AML-193 (cell line): ENCODE measurements around the gene NECTIN2.
"Not testable (repeated sequence)": the region's sequence is repeated elsewhere in the genome, so short reads cannot be mapped to it uniquely, and the experiment has no call there.

Experiments used
- DNase-seq, 2 experiments: peaks; one replicate each; lab custom pipeline; 2025; lab: John Stamatoyannopoulos, UW

The NECTIN2 gene

DNA sequence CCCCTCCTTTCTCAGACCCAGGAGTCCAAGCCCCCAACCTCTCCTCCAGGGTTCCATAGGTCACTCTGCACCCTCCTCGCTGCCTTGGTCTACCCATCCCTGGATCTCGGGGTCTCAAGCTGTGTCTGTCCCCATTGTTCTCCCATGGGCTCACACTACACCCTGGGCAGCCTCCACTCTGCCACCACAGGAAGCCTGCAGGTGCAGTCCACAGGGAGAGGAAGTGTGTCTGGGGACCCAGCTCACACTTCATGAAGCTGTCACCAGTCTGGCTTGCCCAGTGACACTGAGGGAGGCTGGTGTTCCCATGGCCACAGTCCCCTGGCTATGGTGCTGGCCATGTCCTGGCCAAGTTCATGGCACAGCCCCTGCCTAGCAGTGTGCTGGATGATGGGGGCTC is 5.3 kb downstream of the NECTIN2 start:
- peak in 1 of 2 experiments; percentile 11 for DNase-seq

DNA sequence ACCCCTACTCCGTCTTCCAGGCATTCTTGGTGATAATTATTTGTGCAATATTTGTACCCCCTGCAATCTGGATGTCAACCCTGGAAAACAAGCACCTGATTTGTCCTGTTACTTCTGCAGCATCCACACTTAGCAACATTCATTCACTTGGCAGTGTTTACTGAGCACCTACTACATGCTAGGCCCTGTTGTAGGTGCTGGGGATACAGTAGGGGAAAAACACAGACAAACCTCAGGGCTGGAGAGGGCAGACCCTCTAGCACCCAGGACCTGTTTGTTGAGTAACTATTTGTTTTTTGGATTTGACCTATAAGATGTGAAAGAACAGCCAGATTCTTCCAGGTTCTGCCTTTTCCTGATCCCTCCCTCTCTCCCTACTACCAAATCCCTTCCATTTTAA is 9.5 kb downstream of the NECTIN2 start:
- no peak for DNase-seq

DNA sequence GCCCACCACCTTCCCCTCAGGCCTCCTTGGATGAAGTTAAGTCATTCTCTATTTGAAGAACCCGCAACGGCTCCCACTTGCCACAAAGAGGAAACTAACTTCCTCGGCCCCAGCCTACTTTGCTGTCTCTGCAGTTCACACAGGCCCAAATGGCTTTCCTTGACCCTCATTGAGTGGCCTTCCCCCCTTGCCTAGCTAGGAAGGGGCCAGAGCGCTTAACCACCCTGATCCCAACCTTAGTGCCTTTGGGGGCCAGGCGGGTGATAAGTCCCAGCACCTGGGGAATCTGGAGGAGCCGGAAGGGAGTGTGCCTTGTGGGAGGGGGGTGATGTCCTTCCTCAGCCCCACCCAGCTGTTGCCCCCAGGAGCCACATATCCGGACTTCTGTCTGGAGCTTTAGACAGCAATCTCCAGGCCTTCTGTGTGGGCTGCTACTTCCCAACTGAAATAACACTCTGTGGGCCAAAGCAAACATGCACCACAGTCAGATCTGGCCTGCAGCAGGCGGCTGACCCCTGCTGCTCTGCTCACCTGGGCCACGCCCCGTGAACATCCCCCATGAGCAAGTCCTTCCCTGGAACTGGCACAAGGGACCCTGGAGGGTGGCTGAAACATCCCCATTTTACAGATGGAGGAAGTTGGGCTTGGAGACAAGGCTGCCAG is 10.5 kb downstream of the NECTIN2 start:
- peak; percentile 85 to 88 for DNase-seq

DNA sequence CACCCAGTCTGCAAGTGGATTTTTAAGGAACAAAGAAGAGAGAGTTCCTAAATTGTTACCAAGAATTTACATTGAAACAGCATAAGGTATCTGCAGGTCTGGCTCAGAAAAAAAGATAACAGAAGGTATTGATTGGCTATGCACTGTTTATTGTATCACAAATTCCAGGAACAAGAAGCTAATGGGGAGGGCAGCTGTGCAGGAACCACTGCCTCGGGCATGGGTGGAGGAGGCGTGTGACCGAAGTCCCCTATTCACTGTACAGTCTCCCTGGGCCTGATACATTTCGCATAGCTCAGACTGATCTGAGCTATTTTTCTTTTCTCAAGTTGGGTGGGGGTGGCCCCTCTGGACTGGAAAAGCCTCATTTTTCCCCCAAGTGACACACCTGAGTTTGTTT is 11.7 kb downstream of the NECTIN2 start:
- no peak for DNase-seq

DNA sequence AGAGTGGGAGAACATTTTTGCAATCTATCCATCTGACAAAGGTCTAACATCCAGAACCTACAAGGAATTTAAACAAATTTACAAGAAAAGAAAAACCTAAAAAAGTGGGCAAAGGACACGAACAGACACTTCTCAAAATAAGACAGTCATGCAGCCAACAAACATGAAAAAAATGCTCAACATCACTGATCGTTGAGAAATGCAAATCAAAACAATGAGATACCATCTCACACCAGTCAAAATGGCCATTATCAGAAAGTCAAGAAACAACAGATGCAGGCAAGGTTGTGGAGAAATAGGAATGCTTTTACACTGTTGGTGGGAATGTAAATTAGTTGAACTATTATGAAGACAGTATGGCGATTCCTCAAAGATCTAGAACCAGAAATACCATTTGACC is 15.5 kb downstream of the NECTIN2 start:
- DNase-seq, result not testable (repeated sequence)

DNA sequence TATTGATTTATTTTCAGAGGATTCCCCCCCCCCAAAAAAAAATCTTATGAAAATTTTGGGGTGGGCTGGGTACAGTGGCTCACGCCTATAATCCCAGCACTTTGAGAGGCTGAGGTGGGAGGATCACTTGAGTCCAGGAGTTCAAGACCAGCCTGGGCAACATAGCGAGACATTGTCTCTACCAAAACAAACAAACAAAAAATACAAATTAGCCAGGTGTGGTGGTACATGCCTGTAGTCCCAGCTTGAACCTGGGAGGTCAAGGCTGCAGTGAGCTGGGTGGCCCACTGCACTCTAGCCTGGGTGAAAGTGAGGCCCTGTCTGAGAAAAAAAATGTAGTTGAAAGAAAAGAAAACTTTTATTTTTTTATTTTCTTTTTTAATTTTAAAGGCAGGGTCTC is 17.9 kb downstream of the NECTIN2 start:
- no peak for DNase-seq

DNA sequence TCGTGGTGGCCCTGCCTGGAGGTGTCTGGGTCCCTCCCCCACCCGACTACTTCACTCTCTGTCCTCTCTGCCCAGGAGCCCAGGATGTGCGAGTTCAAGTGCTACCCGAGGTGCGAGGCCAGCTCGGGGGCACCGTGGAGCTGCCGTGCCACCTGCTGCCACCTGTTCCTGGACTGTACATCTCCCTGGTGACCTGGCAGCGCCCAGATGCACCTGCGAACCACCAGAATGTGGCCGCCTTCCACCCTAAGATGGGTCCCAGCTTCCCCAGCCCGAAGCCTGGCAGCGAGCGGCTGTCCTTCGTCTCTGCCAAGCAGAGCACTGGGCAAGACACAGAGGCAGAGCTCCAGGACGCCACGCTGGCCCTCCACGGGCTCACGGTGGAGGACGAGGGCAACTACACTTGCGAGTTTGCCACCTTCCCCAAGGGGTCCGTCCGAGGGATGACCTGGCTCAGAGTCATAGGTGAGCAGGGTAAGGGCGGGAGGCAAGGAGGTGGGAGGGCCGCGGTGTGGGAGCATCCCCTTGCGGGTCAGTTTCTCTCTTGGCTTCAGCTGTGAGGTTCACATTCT is 19.2 kb downstream of the NECTIN2 start:
- DNase-seq, result no peak

DNA sequence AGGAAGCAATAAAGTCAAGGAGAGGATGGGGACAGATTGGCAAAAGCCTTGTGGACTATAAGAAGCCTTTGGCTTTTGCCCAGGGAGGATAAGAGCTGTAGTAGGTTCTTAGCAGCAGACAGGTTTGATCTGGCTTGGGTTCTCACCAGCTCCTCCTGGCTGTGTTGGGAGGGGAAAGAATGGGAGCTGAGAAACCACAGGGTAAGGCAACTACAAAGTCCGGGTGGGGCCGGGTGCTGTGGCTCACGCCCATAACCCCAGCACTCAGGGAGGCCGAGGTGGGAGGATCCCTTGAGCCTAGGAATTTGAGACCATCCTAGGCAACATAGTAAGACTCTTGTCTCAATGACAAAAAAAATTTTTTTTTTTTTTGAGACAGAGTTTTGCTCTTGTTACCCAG is 20.6 kb downstream of the NECTIN2 start:
- DNase-seq, result no peak

DNA sequence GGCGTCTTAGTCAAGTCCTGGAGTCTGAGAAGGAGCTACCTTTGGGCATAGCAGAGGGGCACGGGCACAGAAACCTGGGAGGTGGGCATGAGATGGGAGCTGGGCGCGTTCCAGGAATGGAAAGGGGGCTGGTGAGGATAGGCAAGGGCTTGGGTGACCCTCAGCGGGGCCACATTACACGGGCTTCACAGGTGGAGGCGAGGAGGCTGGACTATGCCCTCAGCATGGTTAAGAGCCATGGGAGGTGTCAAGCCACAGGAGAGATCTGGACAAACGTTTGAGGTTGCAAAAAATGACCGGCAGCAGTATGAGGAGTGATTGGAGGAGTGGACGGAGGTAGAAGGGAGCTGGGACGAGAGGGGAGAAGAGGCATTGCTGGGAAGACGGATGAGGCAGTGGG is 21.5 kb downstream of the NECTIN2 start:
- DNase-seq, result no peak

DNA sequence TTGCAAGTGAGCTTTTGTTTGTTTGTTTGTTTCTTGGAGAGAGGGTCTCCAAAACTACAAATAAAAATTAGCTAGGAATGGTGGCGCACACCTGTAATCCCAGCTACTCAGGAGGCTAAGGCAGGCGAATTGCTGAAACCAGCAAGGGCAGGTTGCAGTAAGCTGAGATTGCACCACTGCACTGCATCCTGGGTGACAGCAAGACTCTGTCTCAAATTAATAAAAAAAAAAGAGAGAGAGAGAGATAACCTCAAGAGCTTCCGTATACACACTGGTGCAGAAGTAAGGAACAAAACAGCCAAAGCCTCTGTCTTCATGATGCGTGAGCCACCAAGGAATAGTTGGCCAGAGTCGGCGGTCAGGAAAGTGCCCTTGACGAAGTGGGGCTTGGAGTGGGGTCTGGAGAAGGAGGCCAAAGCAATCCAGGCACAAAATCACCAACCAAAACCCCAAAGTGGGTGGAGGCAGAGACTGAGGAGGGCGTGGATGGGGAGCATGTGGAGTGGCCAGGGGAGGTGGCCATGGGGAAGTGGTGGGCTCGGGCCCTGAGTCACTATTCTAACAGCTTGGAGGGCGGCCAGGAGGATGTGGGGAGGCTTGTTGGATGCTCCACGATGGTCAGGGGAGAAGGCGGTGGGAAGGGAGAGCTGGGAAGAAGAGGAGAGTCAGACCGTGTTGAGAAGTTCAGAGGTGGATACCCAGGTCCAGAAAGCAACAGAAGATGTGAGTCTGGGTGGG is 23.8 kb downstream of the NECTIN2 start:
- DNase-seq, result peak; percentile 78 to 81

DNA sequence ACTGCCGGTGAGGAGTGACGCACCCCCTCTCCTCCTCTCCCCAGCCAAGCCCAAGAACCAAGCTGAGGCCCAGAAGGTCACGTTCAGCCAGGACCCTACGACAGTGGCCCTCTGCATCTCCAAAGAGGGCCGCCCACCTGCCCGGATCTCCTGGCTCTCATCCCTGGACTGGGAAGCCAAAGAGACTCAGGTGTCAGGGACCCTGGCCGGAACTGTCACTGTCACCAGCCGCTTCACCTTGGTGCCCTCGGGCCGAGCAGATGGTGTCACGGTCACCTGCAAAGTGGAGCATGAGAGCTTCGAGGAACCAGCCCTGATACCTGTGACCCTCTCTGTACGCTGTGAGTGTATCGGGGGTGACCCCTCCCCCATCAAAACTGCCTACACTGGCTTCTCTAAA is 25.7 kb downstream of the NECTIN2 start:
- DNase-seq, result no peak

DNA sequence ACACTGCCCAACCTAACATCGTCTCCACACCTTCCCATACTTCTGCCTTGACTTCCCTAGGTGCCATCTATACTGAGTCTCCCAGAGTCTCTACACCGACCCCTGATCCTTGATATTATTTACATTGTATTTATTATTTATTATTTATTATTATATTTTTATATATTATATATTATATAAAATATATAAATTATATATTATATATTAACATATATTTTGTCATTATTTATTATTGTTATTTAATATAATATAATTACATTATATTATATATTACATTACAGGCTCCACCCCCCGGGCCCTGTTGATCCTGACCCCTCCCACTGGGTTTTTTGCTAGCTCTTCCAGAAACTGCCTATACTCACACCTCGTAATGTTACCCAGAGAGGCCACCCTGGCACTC is 26.6 kb downstream of the NECTIN2 start:
- DNase-seq, result no peak

DNA sequence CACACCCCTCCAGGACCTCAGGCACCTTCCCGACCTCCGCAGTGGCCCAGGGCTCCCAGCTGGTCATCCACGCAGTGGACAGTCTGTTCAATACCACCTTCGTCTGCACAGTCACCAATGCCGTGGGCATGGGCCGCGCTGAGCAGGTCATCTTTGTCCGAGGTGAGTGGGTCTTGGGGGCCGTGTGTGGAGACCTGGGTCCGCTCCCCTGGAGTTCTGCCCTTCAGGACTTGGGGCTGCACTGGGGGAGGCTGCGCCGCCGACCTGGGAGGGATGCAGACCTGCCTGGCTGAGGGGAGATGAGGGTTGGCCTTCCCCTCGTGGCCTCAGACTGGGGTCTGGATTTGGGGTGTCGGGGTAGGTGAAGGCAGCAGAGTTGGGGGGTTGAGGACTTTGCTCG is 28.2 kb downstream of the NECTIN2 start:
- DNase-seq, result no peak

DNA sequence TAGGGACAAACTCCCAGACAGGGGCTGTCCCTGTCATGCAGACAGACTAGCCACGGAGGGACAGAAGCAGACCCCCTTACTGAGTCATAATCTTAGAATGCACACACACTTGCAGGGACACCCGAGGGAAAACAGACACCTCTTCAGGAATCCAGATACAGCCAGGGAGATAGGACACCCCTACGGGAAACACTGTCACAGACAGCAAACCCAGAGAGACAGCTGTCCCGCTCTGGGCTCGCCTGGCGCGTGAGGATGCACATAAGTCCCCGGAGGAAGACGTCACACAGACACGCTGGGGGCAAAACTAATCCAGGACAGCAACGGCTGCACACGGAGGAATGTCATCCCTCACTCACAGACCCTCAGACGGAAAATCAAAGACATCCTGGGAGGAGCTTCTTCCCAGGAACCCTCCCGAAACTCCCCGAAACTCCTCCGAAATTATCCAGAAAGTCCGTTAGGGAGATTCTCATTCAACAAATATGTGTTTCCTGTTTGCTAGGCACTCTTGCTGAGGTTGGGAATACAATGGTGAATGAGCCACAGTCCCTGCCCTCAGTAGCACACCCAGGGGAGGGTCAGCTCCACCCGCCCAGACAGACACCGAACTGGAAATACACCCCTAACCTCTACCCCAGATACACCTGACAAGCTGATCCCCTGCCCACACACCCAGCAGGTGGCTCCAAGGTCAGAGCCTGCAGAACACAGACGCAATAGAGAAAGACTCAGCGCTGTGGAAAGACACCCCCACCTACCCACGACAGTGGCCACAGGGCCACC is 29.8 kb downstream of the NECTIN2 start:
- DNase-seq, result no peak

DNA sequence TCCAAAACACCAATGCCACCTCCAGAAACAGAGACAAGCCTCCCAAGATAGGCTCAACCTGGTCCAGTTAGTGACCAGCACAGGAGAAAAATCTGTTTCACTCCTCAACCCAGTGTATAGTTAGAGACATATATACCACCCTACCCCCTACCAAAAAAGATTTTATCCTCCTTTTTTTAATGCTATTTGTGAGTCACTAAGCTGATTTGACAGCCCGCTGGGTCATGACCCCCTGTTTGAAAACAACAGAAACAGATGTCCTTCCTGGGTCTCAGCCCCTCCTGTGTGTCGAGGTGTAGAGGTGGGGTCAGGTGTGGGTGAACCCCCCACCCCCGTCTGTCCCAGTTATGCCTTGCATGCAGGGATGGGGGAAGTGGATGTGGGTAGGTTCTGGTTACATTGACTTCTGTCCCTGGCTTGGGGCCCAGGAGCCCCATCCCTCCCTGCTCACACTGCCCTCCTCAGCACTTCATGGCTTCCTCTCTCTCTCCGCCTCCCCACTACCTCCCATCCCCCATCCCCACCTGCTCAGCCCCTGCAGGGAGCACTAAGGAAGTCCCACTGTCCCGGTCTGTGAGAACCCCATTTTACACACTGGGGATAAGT is 30.9 kb downstream of the NECTIN2 start:
- no peak for DNase-seq

DNA sequence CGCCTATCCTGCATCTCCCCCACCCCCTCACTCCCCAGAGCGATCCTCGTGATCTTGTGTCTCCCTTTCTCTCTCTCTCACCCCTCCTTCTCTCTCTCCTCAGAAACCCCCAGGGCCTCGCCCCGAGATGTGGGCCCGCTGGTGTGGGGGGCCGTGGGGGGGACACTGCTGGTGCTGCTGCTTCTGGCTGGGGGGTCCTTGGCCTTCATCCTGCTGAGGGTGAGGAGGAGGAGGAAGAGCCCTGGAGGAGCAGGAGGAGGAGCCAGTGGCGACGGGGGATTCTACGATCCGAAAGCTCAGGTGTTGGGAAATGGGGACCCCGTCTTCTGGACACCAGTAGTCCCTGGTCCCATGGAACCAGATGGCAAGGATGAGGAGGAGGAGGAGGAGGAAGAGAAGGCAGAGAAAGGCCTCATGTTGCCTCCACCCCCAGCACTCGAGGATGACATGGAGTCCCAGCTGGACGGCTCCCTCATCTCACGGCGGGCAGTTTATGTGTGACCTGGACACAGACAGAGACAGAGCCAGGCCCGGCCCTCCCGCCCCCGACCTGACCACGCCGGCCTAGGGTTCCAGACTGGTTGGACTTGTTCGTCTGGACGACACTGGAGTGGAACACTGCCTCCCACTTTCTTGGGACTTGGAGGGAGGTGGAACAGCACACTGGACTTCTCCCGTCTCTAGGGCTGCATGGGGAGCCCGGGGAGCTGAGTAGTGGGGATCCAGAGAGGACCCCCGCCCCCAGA is 32.2 kb downstream of the NECTIN2 start:
- no peak for DNase-seq

DNA sequence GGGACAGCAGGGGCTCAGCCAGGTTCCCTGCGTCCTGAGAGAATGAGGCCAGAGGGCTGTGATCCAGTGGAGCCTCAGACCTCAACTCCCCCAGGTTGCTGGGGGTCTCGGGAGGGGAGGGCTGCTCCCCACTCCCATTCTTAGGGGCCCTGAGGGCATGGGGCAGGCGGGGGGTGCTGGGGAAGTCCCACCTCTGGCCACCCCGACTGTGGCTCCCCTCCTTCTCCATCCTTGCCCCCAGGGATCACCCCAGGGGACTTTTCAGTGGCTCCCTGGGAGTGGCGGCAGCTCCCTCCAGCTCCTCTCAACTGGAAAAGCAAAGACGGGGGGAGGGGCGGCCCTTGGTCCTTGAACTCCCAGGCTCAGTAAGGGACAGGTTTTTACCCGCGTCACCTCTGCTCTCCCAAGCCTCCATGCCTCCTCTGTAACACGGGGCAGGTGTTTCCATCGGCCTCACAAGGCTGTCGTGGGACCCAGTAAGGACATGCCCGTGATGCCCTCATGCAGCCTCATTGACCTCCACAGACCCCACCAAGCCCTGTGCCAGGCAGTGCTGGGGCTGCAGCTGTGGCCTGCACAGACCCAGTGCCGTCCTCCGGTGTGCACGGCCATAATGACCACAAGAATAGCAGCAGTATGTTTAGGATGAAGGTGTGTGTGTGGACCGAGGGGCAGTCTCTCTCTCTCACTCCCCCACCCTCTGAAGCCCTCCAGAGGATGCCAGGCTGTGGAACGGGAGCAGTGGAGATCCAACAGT is 33.4 kb downstream of the NECTIN2 start:
- no peak for DNase-seq

DNA sequence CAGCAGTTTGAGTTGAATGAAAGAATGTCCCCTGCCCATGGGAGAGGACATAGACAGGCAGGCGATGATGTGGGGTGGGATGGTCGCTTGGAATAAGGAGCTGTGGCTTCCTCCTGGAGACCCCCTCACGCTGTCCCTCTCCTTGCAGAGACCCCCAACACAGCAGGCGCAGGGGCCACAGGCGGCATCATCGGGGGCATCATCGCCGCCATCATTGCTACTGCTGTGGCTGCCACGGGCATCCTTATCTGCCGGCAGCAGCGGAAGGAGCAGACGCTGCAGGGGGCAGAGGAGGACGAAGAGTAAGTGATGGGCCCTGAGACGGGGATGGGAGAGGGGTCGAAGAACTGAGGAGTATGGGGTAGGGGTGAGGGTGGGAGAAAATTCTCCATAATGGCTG is 36.0 kb downstream of the NECTIN2 start:
- no peak for DNase-seq

DNA sequence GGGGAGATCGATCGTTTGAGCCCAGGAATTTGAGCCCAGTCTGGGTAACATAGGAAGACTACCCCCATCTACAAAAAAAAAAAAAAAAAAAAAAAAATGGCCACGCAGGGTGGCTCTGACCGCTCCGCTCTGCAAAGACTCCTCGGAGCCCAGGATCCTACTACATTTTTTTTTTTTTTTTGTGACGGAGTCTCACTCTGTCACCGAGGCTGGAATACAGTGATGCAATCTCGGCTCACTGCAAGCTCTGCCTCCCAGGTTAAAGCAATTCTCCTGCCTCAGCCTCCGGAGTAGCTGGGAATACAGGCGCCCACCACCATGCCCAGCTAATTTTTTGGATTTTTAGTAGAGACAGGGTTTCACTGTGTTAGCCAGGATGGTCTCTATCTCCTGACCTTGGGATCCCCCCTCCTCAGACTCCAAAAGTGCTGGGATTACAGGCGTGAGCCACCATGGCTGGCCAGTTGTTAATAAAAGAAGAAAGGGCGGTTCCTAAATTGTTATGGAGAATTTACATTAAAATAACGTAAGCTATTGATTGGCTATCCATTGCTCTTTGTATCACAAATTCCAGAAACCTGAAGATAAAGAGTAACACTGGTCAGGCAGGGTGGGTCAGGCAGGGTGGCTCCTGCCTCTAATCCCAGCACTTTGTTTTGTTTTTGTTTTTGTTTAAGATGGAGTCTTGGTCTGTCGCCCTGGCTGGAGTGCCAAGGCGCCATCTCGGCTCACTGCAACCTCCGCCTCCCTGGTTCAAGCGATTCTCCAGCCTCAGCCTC is 36.7 kb downstream of the NECTIN2 start:
- not testable (repeated sequence) for DNase-seq

DNA sequence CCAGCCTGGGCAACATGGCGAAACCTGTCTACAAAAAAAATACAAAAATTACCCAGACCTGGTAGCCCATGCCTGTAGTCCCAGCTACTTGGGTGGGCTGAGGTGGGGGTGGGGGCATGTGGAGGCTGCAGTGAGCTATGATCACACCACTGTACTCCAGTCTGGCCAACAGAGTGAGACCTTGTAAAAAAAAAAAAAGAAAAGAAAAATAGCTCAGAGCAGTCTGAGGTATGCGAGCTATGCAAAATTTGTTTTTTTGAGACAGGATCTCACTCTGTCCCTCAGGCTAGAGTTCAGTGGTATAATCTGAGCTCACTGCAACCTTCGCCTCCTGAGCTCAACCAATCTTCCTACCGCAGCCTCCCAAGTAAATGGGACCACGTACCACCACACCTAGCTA is 37.8 kb downstream of the NECTIN2 start:
- no peak for DNase-seq
